HG02759 (cell line): ENCODE measurements around the gene ZNF493.
A peak's percentile ranks its signal among the peaks of the same experiment; 100 is the strongest.

Experiments
- ATAC-seq: cut with Tn5 transposase; IDR thresholded peaks from one replicate; pipeline ENCODE4 v1.9.1; 2021; ENCODE audit warnings: mild to moderate bottlenecking, moderate library complexity; ENCODE audit not compliant: unreplicated experiment

ZNF493 gene

DNA sequence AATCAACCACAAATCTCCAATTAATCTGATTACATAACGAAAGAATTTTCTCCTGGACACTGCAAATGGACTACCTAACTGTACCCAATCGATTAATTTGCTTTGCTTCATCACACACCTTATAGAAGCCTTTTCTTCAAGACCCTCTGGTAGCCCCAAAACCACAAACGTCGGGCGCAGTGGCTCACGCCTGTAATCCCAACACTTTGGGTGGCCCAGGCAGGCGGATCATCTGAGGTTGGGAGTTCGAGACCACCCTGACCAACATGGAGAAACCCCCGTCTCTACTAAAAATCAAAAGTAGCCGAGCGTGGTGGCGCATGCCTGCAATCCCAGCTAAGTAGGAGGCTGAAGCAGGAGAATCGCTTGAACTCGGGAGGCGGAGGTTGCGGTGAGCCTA lies 65.6 kb downstream of the ZNF493 start:
- ATAC-seq = no peak

DNA sequence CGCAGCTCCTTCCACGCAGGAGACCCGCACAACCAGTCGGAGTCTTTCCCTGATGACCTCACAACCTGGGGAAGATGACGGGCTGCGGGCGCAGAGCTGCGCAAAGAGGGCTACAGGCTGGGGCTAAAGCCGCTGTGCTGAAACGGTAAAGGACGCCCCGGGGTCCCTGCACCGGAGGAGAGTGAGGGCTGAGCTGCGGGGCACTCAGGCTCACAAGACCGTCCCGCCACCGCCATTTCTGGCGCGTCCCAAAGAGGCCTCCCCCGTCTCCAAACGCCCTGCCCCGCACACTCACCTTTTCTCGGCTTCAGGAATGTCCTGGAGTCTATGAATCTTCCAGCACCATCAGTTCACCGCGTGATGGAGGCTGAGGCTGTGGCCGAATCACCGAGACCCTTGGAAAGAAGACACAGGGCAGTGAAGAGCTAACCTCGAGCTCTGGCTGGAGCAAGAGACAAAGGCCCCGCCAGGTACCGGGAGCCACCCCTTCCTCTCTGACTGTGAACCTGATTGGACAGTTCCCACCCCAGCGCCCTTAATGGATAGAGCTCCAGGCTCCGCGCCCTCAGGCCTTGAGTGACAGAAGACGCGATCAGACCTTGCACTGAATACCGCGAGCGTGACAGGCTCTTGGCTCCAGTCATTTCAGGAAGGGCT lies 66.6 kb downstream of the ZNF493 start:
- peak; percentile 47 for ATAC-seq

DNA sequence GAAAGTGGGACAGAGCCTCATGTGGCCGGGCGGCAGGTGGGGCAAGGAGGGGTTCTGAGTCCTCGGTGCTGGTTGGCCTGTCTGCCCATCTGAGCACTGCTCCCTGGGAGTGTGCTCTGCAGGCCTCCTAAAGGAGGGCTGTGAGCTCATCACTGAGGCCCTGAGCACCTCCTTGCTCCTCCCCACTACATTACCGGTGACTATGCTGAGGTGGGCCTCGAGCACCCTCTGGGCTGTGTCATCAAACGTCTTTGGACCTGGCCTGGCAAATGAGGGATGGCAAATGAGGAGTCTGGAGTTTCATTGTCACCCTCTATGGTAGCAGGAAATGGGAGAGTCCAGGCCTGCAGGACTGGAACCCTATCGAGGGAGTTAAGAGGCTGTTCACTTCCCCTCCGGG lies 69.7 kb downstream of the ZNF493 start:
- ATAC-seq = no peak

DNA sequence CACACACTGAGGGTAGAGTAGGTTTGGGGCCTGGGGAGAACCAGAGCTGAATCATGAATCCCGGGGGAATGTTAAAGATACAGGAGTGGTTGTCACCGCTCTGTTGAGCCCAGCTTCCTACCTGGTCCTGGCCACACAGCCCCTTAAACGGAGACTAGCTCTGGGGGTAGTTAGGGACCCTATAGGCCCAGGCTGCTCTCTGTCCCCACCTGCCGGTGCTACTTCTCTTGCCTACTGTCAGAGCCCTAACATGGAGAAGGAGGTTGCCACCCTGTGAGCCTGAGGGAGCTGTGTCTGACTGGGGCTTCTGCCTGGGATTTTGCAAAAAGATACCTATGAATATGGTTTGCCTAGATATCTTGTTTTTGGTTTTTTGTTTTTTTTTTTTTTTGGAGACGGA lies 71.9 kb downstream of the ZNF493 start:
- ATAC-seq = no peak

DNA sequence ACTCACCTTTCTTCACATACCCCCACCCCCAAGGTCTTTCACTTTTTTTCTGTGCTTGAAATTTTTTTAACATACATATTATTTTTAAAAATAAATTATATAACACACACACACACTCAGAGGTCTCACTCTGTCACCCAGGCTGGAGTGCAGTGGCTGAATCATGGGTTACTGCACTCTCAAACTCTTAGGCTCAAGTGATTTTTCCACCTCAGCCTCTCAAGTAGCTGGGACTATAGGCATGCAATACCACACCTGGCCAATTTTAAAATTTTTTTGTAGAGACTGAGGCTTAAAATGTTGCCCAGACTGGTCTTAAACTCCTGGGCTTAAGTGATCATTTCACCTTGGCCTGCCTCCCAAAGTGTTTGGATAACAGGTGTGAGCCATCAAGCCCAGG lies 75.6 kb downstream of the ZNF493 start:
- ATAC-seq = no peak

DNA sequence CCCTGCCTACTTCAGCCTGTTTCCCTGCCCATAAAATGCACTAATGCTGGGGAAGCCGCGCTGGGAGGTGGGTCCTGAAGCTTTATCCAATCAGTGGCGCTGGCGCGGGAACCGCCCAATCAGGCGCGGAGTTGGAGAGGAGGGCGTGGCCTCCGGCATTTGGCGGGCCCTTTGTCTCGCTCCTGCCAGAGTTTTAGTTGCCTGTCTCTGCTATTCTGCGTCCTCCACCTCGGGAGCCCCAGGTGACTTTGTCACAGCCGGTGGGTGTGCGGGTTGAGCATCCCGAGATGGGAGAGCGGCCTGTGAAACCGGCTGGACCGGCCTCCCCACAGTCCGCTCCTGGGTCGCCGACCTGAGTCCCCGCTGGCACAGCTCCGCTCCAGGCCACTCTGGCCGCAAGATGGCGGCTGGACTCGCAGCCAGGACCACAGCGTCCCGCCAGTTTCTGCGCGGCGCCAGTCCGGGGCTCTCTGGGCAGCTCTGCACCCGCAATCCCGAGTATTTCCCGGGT lies 77.8 kb downstream of the ZNF493 start:
- ATAC-seq = peak; percentile 65
